GM12865 (cell line): ENCODE data around the gene SSU72.

Source experiments
- DNase-seq: peaks from one replicate; pipeline ENCODE4 v3.0.0; 2010; ENCODE audit warnings: low read depth
- H3K4me3 ChIP-seq: 2 replicates; pipeline ENCODE4 v1.5.1; 2011; ENCODE audit warnings: mild to moderate bottlenecking, low read depth, low read length, control low read depth
- CTCF ChIP-seq: IDR thresholded peaks from 2 replicates; pipeline ENCODE4 v1.5.1; 2011; ENCODE audit warnings: low read length, control low read depth, low read depth, inconsistent platforms; ENCODE audit not compliant: insufficient read depth; ENCODE audit errors: missing control alignments

SSU72 gene

GRCh38 chr1:1582585-1583346 lies 8.1 kb upstream of the SSU72 start:
- no peak for TF ChIP-seq CTCF
- DNase-seq = no peak
- no peak overlapping the region for H3K4me3 ChIP-seq

- H3K4me3 ChIP-seq = no peak overlapping the region
- DNase-seq = no peak
- TF ChIP-seq CTCF = no peak
Observed at GRCh38 chr1:1578371-1578940, 3.8 kb upstream of the SSU72 start.

- no peak overlapping the region for H3K4me3 ChIP-seq
- no peak for TF ChIP-seq CTCF
Observed at GRCh38 chr1:1577367-1578011, 2.8 kb upstream of the SSU72 start.

GRCh38 chr1:1573843-1574720 lies 581 bp downstream of the SSU72 start:
- H3K4me3 ChIP-seq = peak overlapping the region; percentile 83
- peak; percentile 77 for DNase-seq
- no peak for TF ChIP-seq CTCF

More at GRCh38 chr1:1577367-1578011, 2.8 kb upstream of the SSU72 start:
- DNase-seq = no peak

DNA sequence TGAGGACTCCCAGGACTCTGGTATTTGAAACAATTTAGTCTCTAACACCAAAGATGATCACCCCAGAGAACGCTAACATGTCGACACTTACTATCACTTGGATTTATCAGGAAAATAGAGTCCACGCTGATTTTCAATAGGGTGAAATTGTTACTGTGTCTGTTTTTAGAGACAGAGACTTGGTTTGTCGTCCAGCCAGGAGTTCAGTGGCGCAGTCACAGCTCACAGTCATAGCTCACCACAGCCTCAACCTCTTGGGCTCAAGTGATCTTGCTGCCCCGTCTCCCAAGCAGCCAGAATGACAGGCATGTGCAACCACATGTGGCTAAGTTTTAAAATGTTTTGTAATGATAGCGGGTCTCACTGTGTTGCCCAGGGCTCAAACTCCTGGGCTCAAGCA lies 5.3 kb downstream of the SSU72 start:
- TF ChIP-seq CTCF = no peak
- no peak overlapping the region for H3K4me3 ChIP-seq
- no peak for DNase-seq

- no peak for TF ChIP-seq CTCF
- no peak overlapping the region for H3K4me3 ChIP-seq
- no peak for DNase-seq
Observed at GRCh38 chr1:1567891-1568291, 6.8 kb downstream of the SSU72 start.
